NCI-H526 (cell line): ENCODE results near the gene NR2F1-AS1.

Source experiments
- DNase-seq, 2 experiments: peaks; one replicate each; lab custom pipeline; 2025; lab: John Stamatoyannopoulos, UW

NR2F1-AS1 gene

GRCh38 chr5:93589152-93589828, 8.3 kb upstream of the NR2F1-AS1 start:
- no peak for DNase-seq

- DNase-seq: no peak
These were observed 7.5 kb upstream of the NR2F1-AS1 start for GRCh38 chr5:93588352-93589151.

GRCh38 chr5:93587597-93588351, 6.8 kb upstream of the NR2F1-AS1 start:
- no peak for DNase-seq

GRCh38 chr5:93586736-93587596, 5.9 kb upstream of the NR2F1-AS1 start:
- no peak for DNase-seq

- DNase-seq: no peak
These were observed 4.9 kb upstream of the NR2F1-AS1 start for GRCh38 chr5:93585767-93586385.

GRCh38 chr5:93585041-93585766, 4.2 kb upstream of the NR2F1-AS1 start:
- DNase-seq: peak in 1 of 2 experiments; percentile 33

- peak in 1 of 2 experiments; percentile 35 for DNase-seq
These were observed 3.6 kb upstream of the NR2F1-AS1 start for GRCh38 chr5:93584596-93585040.

GRCh38 chr5:93583768-93584595, 3.0 kb upstream of the NR2F1-AS1 start:
- peak in 1 of 2 experiments; percentile 77 for DNase-seq

GRCh38 chr5:93583439-93583767, 2.4 kb upstream of the NR2F1-AS1 start:
- DNase-seq: no peak

GRCh38 chr5:93582677-93583438, 1.8 kb upstream of the NR2F1-AS1 start, which contains the start of gene NR2F1:
TSS of gene NR2F1 (plus strand) at chr5:93583222. CDS start at chr5:93585024, 1,802 bp downstream.
- peak; percentile 57 to 84 for DNase-seq

- DNase-seq: no peak
These were observed 1.1 kb upstream of the NR2F1-AS1 start for GRCh38 chr5:93582167-93582462.

- peak in 1 of 2 experiments; percentile 67 for DNase-seq
These were observed 724 bp downstream of the NR2F1-AS1 start for GRCh38 chr5:93580063-93580926.

GRCh38 chr5:93579692-93580062, 1.3 kb downstream of the NR2F1-AS1 start:
- peak in 1 of 2 experiments; percentile 67 for DNase-seq

- DNase-seq: no peak
These were observed 2.0 kb downstream of the NR2F1-AS1 start for GRCh38 chr5:93578813-93579691.

GRCh38 chr5:93577854-93578812, 2.9 kb downstream of the NR2F1-AS1 start:
- no peak for DNase-seq
